Gastroesophageal sphincter (tissue), 3 donors: ENCODE measurements around the gene GUCY1A1.

ENCODE experiments used
- POLR2A ChIP-seq, 2 donors: fragments of 450-650 bp; IDR thresholded peaks; one replicate each; pipeline ENCODE4 v1.6.1; 2017; ENCODE audit warnings: antibody characterized with exemption in 2 of 2, mild to moderate bottlenecking in 2 of 2, moderate library complexity in 1 of 2
- TF ChIP-seq, protein P1 (sequence below), 4 experiments: fragments of 200-600 bp in 2 of 4; fragments of 450-650 bp in 2 of 4; sonication (generic) in 1 of 4; IDR thresholded peaks; one replicate each; pipeline ENCODE4 v1.5.1; 2017 to 2019; ENCODE audit warnings: antibody characterized with exemption in 4 of 4, mild to moderate bottlenecking in 2 of 4, moderate library complexity in 2 of 4

DNA sequence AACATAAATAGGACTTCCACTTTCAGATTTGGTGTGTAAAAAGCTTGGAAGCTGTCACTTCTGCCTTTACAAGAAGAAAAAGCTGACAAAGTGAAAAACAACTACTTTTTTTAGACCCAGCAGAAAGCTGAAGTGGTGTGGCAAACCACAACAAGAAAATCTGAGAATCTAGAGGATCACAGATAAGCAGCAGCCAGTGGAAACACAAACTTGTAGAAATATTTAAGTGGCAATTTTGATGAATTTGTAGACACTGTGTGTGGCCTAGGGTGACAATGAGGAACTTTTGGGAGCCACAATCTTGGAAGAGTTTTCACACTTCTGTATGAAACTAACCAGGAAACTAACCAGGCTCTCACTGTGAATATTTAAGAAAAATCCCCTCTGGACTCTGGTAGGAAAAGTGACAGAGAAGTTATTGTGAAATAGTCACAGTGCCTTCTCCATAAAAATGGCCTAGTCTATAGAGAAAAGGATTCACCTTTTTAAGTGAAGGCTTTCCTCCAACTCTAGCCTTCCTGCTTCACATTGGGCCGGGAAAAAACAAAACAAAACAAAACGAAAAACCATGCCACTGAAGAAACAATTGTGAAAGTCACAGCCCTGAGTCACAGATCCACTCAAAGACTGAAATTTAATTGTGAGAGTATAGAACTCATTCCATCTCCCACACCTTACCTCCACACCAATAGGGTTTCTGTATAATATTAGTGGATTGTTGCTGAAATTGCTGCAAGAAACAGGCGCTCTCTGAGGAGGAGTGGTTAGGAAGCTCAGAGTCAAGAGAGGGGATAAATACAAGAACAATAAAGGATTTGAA, 26.7 kb upstream of the GUCY1A1 start:
- TF ChIP-seq, protein P1, sequence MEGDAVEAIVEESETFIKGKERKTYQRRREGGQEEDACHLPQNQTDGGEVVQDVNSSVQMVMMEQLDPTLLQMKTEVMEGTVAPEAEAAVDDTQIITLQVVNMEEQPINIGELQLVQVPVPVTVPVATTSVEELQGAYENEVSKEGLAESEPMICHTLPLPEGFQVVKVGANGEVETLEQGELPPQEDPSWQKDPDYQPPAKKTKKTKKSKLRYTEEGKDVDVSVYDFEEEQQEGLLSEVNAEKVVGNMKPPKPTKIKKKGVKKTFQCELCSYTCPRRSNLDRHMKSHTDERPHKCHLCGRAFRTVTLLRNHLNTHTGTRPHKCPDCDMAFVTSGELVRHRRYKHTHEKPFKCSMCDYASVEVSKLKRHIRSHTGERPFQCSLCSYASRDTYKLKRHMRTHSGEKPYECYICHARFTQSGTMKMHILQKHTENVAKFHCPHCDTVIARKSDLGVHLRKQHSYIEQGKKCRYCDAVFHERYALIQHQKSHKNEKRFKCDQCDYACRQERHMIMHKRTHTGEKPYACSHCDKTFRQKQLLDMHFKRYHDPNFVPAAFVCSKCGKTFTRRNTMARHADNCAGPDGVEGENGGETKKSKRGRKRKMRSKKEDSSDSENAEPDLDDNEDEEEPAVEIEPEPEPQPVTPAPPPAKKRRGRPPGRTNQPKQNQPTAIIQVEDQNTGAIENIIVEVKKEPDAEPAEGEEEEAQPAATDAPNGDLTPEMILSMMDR (IDR thresholded peaks at IDR 0.05): no peak
- no peak for TF ChIP-seq POLR2A (IDR thresholded peaks at IDR 0.05)
